HG02884 (cell line): ENCODE results near the gene SPATA3.
"Not testable (repeated sequence)": the region's sequence is repeated elsewhere in the genome, so short reads cannot be mapped to it uniquely, and the experiment has no call there.

Experiments used
- ATAC-seq: cut with Tn5 transposase; IDR thresholded peaks from one replicate; pipeline ENCODE4 v1.9.1; 2021; ENCODE audit warnings: mild to moderate bottlenecking, moderate library complexity; ENCODE audit not compliant: unreplicated experiment

SPATA3 gene

GRCh38 chr2:230991598-230991997 is 4.3 kb upstream of the SPATA3 start:
- ATAC-seq: no peak

GRCh38 chr2:230996661-230997060 is 740 bp downstream of the SPATA3 start:
- ATAC-seq: no peak

GRCh38 chr2:230998882-230999281 is 3.0 kb downstream of the SPATA3 start:
- ATAC-seq: no peak

GRCh38 chr2:230999477-230999876 is 3.6 kb downstream of the SPATA3 start:
- ATAC-seq: no peak

GRCh38 chr2:231000211-231000904 is 4.4 kb downstream of the SPATA3 start:
- no peak for ATAC-seq

- no peak for ATAC-seq
Measured at GRCh38 chr2:231001036-231001435, 5.1 kb downstream of the SPATA3 start.

- no peak for ATAC-seq
Measured at GRCh38 chr2:231001921-231002320, 6.0 kb downstream of the SPATA3 start.

- ATAC-seq: no peak
Measured at GRCh38 chr2:231002641-231003040, 6.7 kb downstream of the SPATA3 start.

- no peak for ATAC-seq
Measured at GRCh38 chr2:231003186-231003585, 7.3 kb downstream of the SPATA3 start.

- not testable (repeated sequence) for ATAC-seq
Measured at GRCh38 chr2:231004930-231005329, 9.0 kb downstream of the SPATA3 start.

- no peak for ATAC-seq
Measured at GRCh38 chr2:231007286-231008098, 11.6 kb downstream of the SPATA3 start.

- no peak for ATAC-seq
Measured at GRCh38 chr2:231008131-231008530, 12.2 kb downstream of the SPATA3 start.

- ATAC-seq: no peak
Measured at GRCh38 chr2:231009236-231009919, 13.5 kb downstream of the SPATA3 start.

GRCh38 chr2:231010201-231010730 is 14.3 kb downstream of the SPATA3 start:
- ATAC-seq: no peak

- ATAC-seq: no peak
Measured at GRCh38 chr2:231011526-231011925, 15.6 kb downstream of the SPATA3 start.

GRCh38 chr2:231012463-231012862 is 16.5 kb downstream of the SPATA3 start:
- no peak for ATAC-seq

- ATAC-seq: no peak
Measured at GRCh38 chr2:231013820-231014219, 17.9 kb downstream of the SPATA3 start.

- no peak for ATAC-seq
Measured at GRCh38 chr2:231015478-231015877, 19.6 kb downstream of the SPATA3 start.

- no peak for ATAC-seq
Measured at GRCh38 chr2:231015926-231016325, 20.0 kb downstream of the SPATA3 start.

GRCh38 chr2:231016566-231017230 is 20.8 kb downstream of the SPATA3 start:
- ATAC-seq: no peak

GRCh38 chr2:231017231-231017598 is 21.3 kb downstream of the SPATA3 start:
- ATAC-seq: no peak
